C1 segment of cervical spinal cord (tissue), 14 donors: ENCODE results near the gene MLN.

Experiments used
- DNase-seq, 14 donors: peaks; one replicate each; lab custom pipeline; 2025; lab: John Stamatoyannopoulos, UW

MLN gene

DNA sequence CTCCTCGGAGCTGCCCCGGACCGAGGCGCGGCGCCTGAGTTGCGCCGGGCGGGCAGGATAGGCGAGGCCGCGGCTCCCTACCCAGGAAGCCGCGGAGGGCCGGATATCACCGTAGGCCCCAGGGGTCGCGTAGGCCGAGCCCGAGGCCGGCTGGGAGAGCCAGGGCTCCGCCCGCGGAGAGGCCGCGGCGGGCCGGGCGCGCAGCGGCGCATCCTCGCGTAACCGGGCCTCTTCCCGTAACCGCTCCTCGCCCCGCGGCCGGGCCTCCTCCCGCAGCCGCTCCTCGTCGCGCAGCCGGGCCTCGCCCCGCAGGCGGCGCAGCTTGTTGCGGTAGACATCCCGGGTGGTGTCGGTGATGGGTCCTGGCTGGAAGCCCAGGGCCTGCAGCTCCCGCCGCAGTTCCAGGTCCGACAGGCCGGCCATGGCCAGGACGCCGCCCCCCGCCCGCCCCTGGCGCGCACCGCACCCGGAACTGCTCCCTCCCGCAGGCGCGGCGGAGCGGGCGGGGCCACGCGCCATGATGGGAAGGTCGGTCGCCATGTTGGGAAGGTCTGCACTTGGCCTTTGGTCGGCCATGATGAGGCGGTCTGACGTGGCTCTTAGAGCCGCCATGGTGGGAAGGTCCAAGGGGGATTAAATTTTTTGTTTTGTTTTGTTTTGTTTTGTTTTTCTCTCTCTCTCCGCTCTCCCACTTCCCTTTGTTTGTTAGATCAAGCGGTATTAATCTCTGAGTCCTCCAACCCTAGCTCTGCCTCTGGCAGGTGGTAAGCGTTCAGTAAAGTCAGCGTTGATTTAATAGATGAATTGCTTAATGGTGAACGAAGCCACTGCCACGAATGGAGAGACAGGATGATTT lies 14.9 kb downstream of the MLN start, which contains the start of gene LEMD2:
Gene LEMD2 (minus strand): TSS at position 437 of the 856 bp plus-strand sequence. CDS start 14 bp downstream, at position 423.
- DNase-seq = peak; percentile 54 to 94 (median 88)

DNA sequence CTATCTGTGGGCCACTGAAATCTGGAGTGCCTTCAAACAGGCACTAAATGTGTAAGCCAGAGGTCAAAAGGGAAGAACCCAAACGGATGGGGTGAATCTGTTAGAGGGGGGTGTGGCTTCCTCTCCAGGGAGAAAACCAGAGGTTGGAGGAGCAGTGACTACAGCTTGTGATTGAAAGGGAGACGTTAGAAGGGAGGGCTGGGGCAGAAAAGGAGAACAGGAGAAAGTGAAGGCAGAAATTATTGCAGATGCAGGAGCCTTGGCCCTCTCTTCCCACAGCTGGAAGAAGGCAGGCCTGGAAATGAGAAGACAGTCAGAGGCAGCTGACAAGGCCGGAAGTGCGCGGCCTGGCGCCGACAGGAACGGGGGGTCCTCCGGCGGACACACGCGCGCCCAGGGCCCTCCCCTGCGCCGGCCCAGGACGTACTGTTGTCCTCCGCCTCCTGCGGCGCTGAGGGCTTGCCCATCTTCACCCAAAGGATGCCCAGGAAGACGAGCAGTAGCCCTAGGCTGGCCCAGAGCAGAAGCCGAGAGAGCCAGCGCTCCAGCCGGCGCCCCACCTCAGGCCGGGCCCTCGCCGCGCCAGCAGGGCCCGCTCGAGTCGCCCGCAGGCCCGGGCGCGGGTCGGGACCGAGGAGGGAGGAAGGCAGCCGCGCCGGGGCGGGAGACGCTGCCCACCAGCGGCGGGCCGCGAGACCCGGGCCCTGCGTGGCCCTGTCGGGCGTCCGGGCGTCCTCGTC lies 15.7 kb downstream of the MLN start:
- peak in 13 of 14 donors; percentile 12 to 86 (median 57) for DNase-seq

DNA sequence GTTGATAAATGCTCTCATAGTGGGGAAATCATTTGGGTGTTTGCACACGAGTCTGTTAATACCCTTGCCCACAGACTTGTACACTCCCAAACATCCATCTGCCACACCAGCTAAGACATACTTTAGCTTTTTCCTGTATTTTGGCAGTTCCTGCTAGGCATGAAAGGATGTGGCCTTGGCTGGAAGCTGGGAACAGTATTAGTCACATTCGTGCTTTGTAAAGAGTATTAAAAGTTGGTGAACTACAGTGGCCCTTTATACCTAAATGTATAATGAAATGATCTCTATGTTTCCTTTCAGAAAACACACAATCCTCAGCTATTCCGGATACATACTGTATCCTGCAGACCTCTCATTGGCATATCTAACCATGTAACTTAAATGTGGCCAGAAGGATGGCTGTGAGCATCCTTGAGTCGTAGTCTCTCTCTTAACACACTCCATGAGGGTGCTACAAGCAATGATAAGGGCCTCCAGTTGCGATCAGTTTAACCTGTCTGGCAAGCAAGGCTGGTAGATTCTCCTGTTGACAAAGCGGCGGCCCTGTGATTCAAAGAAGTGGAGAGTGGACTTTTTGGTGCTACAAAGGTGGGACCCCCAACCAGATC lies 16.4 kb downstream of the MLN start:
- DNase-seq = peak in 1 of 14 donors; percentile 37

DNA sequence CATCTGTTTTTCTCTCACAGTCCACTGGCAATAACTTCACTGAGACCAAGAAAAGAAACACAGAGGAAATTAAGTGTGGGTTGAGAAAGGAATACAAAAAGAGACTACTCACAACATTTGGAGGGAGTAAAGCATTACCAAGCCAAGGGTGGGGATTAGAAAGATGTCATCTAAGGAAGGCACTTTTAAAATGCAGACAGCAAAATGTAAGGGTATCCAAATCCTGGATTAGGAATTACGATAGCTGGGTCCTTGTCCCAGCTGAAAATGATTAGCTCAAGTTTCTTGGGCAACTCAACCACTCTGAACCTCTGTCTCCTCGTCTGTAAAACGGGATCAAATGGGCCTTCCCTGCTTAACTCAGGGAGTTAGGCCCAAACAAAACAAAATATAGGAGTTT lies 17.1 kb downstream of the MLN start:
- no peak for DNase-seq

DNA sequence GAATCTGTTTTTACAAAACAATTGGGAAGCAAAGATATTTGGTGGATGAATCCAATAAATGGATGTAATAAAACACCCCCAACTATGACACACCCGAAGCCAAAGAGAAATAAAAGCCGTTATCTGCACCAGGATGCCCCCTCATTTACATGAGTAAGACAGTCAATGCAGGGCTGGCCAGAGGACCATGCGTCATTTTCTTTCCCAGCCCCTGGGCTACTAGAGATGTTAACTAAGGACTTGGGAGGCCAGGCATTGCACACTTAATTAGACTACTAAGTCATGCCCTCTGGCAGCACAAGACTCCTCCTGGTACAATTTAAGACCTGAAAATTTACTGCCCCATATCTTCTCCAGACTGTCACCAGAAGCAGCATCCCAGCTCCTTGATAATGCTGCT lies 18.0 kb downstream of the MLN start:
- DNase-seq = no peak

DNA sequence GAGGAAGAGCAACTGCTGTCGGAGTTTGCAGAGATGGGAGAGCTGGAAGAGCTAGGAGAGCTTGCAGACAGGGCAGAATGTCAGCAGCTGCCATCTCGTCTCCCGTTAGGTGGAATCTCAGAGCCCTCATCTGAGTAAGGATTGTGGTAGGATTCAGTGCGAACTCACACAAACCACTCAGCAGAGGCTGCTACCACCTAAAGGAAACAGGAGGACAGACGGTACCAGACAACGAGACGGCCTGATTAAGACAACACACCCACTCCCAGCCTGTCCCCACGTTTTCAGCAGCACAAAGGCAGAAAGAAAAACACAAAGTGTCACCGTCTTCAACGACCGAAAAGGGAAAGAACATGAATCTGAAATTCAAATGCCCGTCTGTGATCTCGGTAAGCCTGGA lies 19.0 kb downstream of the MLN start:
- no peak for DNase-seq

DNA sequence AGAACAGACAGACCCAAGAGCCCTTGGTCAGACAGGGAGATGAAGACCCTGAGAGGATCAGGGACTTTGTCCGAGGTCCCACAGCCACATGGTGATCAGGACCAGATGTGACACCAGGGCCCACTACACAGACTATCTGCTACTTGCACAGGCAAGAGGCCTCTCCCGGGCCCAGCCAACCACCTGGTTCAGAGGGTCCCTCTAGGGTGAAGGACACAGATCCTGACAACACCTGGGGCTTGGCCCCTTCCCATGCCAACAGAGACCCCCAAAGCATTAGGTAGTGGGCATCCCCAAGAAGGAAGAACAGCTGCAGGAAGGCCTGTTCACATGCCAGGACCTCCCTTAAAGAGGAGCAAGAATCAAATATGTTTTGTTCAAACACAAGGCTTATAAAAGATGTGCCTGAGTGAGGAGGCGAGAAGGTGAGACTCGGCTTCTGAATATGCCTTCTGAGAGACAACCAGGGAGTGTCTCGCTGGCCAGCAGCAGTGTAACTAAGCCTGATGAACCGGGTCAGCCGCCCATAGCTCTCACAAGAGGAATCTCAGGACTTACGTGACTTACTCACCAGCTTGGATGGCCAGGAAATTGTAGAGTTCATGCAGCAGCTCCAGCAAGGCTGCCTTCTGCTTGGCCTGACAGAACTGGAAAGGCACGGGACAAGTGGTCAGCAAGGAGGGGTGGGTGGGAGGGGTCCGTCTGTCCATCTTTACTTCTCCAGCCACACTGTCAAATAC lies 19.9 kb downstream of the MLN start:
- no peak for DNase-seq

DNA sequence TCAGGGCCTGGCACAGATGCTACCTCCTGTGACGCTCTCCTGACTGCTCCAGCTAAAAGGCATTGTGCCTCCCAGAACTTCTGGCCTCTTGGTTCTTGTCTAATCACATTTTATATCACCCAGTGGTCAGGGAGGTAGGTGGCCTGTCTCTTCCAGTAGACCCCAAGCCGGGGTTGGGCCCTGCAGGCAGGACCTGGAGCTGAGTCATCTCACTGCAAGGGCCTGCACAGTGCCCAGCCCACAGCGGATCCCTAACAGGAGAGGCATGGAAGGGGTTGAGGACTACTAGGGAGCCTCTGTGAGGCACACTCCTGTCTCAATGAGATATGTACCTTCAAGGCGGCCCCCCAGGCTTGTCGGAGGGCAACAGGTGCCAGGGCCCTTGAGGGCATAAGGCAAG lies 21.2 kb downstream of the MLN start:
- DNase-seq = no peak

DNA sequence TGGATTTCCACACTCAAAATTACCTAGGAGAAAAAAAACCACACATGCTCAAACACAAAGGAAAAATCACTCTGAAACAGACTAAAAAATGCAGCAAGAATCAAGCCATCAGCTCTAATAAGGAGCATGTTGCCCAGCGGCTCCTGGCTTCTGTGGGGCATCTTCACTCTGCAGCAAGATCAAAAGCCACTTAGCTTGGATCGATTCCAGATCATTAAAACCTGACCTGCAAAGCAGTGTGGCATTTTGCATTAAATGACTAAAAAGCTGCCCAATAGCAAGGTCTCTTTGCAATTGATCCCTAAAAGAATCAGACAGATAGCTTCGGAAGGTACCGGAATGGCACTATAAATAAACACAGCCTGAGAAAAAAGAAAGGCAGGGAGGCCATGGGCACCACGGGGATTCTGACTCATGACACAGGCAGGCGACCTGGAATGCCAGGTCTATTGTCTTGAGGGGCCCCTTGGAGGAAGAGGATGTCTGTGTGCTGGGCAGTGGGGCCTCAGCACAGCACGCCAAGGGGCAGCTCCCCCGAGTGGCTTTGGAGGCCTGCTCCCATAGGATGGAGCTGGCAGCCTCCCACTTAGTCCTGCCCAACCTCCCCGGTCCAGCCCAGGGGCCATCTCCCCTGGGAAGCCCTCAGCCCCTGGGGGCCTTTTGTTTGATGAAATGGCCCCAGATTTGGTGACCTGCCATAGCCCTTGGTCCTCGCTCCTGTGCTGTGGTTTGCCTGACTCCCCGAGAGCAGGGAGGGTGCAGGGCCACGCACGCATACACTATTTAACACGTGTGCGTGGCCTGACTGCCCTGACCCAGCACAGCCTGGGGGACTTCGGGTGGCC lies 22.4 kb downstream of the MLN start:
- peak in 1 of 14 donors; percentile 27 for DNase-seq

DNA sequence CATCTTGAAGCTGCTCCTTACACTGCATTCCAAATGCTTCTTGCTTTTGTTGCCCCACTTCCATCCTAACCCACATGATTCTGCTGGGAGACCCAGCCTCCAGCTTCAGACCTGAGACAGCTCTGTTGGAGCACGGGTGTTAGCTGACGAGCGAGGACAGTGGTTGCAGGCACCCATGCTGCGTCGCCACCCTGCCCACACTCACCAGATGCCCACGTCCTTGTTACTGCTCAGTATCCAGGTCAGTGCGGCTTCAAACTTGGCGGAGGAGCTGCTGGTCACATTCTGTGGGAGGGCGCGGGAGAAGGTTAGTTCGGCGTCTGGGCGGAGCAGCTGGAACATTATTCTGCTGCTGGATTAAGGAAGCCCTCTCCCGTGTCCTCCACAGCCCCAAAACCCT lies 23.9 kb downstream of the MLN start:
- no peak for DNase-seq

DNA sequence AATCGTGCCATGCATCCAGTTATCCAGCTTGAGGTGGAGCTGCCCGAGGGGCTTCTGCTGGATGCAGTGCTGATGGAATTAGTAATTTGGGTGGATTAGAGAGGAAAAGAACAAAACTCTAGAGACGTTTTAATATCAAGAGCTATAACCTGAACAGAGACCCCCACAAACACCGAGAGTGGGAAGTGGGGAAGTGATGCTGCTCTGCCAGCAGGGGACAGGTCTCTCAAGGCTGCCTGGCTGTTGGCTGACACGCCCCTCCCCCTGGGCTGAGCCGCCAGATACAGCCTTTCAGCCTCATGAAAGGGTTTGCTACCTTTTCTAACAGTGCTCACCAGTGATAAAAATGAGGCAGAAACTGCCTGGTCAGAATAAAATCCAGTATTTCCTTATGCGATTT lies 24.5 kb downstream of the MLN start:
- no peak for DNase-seq

DNA sequence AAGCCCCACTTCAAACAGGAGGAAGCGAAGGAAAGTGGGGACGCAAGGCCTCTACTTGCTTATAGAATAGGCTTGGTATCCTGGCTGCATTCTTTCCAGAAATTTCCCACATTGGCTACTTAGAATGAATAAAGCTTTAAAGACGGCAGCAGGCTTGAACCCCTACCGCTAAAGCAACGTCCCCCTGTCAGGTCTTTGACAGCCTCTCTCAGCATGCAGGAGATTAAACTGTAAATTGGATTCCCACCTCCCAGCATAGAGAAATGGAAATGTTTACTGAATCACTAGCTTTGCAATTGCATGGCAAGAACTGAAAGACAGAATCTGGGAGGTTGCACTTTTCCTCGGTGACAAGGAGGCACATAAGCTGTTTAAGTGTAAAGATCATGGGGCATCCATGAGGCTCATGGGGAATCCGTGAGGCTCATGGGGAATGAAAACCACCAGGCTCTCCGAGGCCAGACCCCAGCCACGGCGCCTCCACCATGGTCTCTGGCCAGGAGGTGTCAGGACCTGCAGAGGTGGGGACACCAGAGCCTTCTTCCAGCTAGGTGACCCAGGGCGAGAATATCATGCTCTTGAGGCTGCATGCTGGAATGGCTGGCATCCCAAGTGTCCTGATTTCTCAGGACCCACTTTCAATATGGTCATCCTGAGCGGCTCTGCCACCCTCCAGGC lies 25.2 kb downstream of the MLN start:
- no peak for DNase-seq

DNA sequence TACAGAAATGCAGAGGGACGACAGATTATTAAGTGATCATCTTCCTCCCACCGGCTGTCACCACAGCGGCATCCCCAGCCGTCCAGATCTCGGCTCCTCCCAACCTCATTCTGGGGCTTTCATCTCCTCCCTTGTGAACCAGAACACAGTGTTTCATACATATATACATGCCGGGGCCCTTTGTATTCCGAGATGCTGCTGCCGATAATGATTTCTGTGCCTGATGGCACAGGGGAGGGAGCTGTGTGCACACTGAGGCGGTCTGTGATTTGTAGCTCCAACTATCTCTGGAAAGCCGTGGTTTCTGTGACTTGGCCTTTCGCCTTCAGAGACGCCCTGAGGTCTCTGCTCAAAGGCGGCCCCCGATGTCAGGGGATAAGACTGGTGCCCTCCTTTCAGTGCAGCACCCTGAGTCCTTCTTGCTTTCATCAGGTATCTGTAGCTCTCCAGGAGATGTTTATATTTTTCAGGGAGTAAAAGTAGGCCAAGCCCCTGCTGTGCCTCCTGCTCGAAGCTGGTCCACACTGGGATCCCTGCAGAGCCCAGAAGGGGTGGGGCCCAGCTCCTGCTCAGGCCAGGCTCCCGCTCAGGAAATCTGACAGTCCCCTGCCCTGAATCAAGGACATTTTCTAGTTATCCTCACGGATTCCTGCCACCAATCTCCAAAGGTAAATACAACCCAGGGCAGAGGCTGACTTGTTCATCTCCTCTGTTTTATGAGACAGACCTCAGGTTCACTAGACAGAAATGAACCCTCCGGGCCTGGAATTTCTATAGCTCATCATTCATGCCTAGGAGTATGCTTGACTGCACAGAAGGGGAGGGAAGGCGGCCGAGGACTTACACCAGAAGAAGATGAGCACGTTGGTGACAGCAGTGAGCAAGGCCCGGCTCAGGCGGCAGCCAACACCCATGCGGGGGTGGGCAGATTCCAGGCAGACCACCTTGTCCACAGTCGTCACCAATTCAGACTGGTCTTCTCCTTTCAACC lies 26.1 kb downstream of the MLN start:
- DNase-seq = peak in 1 of 14 donors; percentile 50

DNA sequence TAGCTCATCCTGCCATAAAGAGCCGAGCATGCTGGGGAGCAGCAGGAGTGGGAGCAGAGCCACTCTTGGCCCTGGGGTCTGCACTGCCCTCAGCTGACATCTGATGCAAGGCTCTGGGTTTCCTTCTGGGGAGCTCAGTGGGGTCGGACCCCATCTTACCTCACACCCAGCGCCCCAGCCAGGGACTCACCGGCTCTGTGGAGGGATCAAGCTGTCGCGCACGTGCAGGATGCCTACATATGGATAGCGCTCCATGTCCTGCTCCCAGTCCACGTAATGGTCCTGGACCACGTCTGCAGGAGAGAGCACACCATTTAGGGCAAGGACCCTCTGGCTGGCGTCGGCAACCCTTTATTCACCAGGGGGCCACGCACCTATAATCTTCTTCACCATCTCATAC lies 27.0 kb downstream of the MLN start:
- no peak for DNase-seq

DNA sequence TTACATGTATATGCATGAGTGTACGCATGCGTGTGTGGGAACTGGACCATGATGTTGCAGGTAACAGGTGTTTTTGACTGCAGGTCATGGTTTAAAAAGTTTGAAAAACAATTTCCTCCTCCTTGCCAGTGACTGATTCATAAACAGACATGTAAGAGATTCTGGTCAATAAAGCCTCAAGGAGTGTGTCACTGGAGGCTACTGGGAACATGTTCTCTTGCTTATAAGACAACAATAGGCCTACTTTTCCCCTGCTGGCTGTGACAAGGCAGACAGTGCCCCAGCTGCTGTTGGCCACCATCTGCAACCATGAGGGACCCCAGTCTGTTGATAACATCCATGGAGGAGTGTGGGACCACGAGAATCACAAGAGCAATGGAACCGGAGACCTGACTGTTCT lies 27.6 kb downstream of the MLN start:
- DNase-seq = no peak

DNA sequence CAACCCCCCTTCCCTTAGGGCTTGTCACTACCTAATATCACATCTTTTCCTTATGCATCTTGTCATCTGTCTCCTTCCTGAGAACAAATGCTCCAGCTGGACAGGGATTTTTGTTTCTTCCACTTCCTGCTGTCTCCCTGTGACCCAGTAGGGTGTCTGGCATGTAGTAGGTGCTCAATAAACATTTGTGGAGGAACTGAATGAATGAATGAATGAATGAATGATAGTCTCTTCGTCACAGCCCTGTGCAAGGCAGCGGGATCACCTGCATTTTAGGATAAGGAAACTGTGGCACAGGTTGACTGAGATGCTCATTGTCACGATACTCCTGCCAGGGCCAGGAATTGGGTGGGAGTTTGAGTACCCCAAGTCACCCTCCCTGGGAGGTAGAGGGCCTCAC lies 29.0 kb downstream of the MLN start:
- no peak for DNase-seq

DNA sequence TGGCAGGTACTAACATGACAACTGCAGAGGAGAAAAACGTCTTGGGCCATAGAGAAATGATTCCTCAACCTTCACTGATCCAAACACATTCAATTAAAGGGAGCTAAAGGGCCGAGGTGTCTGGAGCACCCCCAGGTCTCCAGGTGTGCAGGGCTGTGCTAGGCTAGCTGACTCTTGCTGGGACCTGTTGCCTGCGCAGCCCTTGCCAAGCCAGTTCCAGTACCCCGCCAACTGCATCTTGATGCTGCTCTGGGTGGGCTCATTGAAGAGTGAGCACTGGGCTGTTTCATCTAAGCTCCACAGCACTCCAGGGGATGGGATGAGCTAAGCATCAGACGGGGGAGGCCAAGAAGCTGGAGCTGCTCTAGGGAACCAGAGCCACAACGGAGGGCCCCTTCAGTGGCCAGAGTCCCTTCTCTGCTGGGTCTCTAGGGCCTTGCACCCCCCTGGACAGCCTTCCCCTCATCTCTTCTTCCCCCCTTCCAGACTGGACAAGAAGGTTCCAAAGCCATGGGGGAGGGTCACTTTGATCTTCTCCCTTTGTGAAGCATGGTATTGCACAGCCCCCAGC lies 30.8 kb downstream of the MLN start:
- no peak for DNase-seq

DNA sequence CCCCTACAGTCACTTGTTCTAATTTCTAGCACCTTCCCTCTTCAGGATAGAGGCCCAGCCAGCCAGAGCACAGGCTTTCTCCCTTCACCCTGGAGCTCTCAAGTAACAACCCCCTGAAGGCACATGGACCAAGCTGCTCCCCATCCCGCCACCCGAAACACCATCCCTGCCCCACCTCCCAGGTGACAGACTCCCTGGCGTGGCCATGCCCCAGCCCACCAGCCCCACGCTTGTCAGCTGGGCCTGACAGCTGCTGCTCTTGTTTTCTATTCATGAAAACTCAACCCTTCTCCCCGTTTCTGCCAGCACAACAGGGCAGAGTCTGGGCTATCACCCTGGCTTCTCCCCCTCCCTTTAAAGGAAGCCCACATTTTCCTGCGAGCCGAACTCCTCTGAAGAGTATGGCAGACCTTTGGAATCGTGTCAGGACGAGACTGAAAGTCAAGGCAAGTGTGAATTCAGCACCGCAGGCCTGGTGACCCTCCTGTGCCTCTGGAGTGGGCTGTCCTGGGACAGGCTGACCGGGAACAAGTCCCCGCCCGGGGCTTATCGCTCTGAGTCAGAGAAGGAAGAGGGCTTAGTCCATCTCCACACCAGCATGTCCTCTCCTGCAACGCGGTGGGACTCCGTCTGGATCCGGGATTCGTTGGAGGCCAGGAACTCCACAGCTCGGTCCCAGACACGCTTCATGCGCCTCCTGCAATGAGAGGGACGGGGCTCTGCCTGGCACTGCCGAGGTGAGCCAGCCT lies 31.5 kb downstream of the MLN start:
- DNase-seq = no peak
